Astrocyte of the cerebellum (primary cell): Measurements from ENCODE around the gene ASTN2.
A peak's percentile ranks its signal among the peaks of the same experiment; 100 is the strongest.

Experiments used
- DNase-seq: peaks from one replicate; pipeline ENCODE4 v3.0.0-alpha.2; 2011; ENCODE audit warnings: low read depth
- H3K4me3 ChIP-seq: 2 replicates; pipeline ENCODE4 v1.5.1; 2011; ENCODE audit warnings: mild to moderate bottlenecking, low read depth, low read length, moderate library complexity
- CTCF ChIP-seq: IDR thresholded peaks from 2 replicates; pipeline ENCODE4 v1.5.1; 2012; ENCODE audit warnings: low read length, low read depth, moderate library complexity, mild to moderate bottlenecking; ENCODE audit errors: missing control alignments
- in situ Hi-C: cut with HindIII; loops from 2 replicates; pipeline ENCODE4 v1.10.0; 2017; ENCODE audit warnings: low sequenced_read_pairs

Gene ASTN2

DNA sequence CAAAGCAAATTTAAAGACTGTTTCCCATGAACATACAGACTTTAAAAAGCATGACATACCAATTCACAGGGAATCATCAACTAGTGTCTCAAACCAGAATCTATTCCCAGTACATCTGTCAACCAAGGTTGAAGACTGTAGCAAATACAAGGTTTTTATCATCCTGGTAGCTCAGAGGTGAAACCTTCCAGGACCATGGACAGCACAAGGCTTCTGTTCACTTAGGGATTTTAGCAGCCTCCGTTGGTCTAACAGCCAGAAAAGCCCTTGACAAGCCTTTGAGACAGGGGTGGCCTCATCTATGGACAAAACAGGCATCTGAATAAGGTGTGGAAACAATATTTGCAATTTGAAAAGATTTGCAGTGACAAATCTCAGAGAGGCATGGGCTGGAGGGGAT is 608.8 kb downstream of the ASTN2 start:
- in situ Hi-C loops = no loop called here
- peak; percentile 13 for DNase-seq
- no peak overlapping the region for H3K4me3 ChIP-seq
- no peak for TF ChIP-seq CTCF

GRCh38 chr9:116800885-116801284 is 614.0 kb downstream of the ASTN2 start:
- DNase-seq = no peak
- in situ Hi-C loops = no loop called here
- no peak overlapping the region for H3K4me3 ChIP-seq
- no peak for TF ChIP-seq CTCF

GRCh38 chr9:116800074-116800473 is 614.8 kb downstream of the ASTN2 start:
- no peak overlapping the region for H3K4me3 ChIP-seq
- no peak for TF ChIP-seq CTCF
- no peak for DNase-seq
- in situ Hi-C loops = no loop called here

DNA sequence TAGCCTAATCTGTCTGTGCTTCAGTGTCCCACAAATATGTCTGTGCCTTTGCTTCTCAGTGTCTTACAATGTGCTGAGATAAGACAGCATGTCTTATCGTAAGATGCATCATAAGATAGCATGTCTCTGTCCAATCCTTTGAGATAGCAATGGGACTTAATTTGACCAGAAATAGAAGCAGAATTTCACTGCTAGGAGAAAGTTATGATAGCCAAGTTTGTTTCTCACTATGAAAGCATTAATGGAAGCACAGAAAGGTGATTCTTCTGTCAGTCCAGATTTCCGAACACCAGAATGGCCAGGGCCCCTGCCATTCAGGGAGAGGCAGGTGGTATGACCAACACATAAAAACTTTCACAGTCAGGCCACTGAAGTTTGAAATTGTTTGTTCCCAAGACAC is 616.3 kb downstream of the ASTN2 start:
- TF ChIP-seq CTCF = no peak
- in situ Hi-C loops = no loop called here
- no peak for DNase-seq
- H3K4me3 ChIP-seq = no peak overlapping the region

GRCh38 chr9:116797276-116797675 is 617.6 kb downstream of the ASTN2 start:
- DNase-seq = no peak
- in situ Hi-C loops = no loop called here
- no peak overlapping the region for H3K4me3 ChIP-seq
- no peak for TF ChIP-seq CTCF

GRCh38 chr9:116796669-116797068 is 618.2 kb downstream of the ASTN2 start:
- TF ChIP-seq CTCF = no peak
- DNase-seq = no peak
- in situ Hi-C loops = no loop called here
- H3K4me3 ChIP-seq = no peak overlapping the region

GRCh38 chr9:116795821-116796220 is 619.0 kb downstream of the ASTN2 start:
- no peak for DNase-seq
- TF ChIP-seq CTCF = no peak
- in situ Hi-C loops = no loop called here
- no peak overlapping the region for H3K4me3 ChIP-seq
